DOHH2 (cell line): ENCODE data around the gene ELP4.

Experiments used
- H3F3A ChIP-seq: fragments of 200-600 bp; sonication (generic), shearing (Covaris generic); 2 replicates; pipeline ENCODE4 v1.6.0; 2016; ENCODE audit warnings: antibody characterized with exemption, mild to moderate bottlenecking; ENCODE audit not compliant: control insufficient read depth, insufficient read depth
- H3K27ac ChIP-seq: fragments of 200-600 bp; sonication (generic); 2 replicates; pipeline ENCODE4 v1.5.1; 2014; ENCODE audit warnings: low read depth, mild to moderate bottlenecking, low read length, moderate library complexity
- H3K27me3 ChIP-seq: fragments of 200-600 bp; sonication (generic); 2 replicates; pipeline ENCODE4 v1.6.1; 2014; ENCODE audit warnings: mild to moderate bottlenecking, low read length, mixed read lengths; ENCODE audit not compliant: control insufficient read depth
- H3K36me3 ChIP-seq: fragments of 200-600 bp; sonication (generic); 2 replicates; pipeline ENCODE4 v1.6.1; 2014; ENCODE audit warnings: mild to moderate bottlenecking, low read length, moderate library complexity, mixed read lengths; ENCODE audit not compliant: control insufficient read depth
- H3K4me1 ChIP-seq: fragments of 200-600 bp; sonication (generic); 2 replicates; pipeline ENCODE4 v1.6.1; 2014; ENCODE audit warnings: mild to moderate bottlenecking, low read length, mixed read lengths; ENCODE audit not compliant: control insufficient read depth
- H3K4me2 ChIP-seq: fragments of 200-600 bp; sonication (generic); 2 replicates; pipeline ENCODE4 v1.6.0; 2014; ENCODE audit warnings: mild to moderate bottlenecking, low read length, moderate library complexity
- H3K4me3 ChIP-seq: fragments of 200-600 bp; sonication (generic); 2 replicates; pipeline ENCODE4 v1.5.1; 2014; ENCODE audit warnings: mild to moderate bottlenecking, low read length, mixed read lengths
- H3K79me2 ChIP-seq: fragments of 200-600 bp; sonication (generic); 2 replicates; pipeline ENCODE4 v1.6.1; 2014; ENCODE audit warnings: mild to moderate bottlenecking, low read length, mixed read lengths; ENCODE audit not compliant: control insufficient read depth
- H3K9me2 ChIP-seq: fragments of 200-600 bp; sonication (generic); replicated peaks from 2 replicates; pipeline ENCODE4 v1.6.1; 2014; ENCODE audit warnings: mild to moderate bottlenecking, low read length, mixed read lengths; ENCODE audit not compliant: control insufficient read depth
- H3K9me3 ChIP-seq: fragments of 200-600 bp; sonication (generic); 2 replicates; pipeline ENCODE4 v1.6.1; 2014; ENCODE audit warnings: antibody characterized with exemption, low read length, mixed read lengths; ENCODE audit not compliant: control insufficient read depth, insufficient read depth
- H4K20me1 ChIP-seq: fragments of 200-600 bp; sonication (generic); 2 replicates; pipeline ENCODE4 v1.6.0; 2014; ENCODE audit warnings: low read depth, mild to moderate bottlenecking, antibody characterized with exemption, low read length, moderate library complexity; ENCODE audit not compliant: control insufficient read depth, insufficient read depth
- CTCF ChIP-seq: fragments of 200-600 bp; sonication (generic); IDR thresholded peaks from one replicate; pipeline ENCODE4 v1.5.1; 2014; ENCODE audit warnings: antibody characterized with exemption, mild to moderate bottlenecking, low read depth, low read length; ENCODE audit not compliant: poor library complexity, severe bottlenecking
- EZH2phosphoT487 ChIP-seq: fragments of 200-600 bp; sonication (generic); IDR thresholded peaks from 2 replicates; pipeline ENCODE4 v1.6.1; 2017; ENCODE audit warnings: borderline replicate concordance, mild to moderate bottlenecking, antibody characterized with exemption, low read length, moderate library complexity, mixed read lengths

Gene ELP4

GRCh38 chr11:31834237-31834636, 324.7 kb downstream of the ELP4 start:
- no peaks in the 10 kb centered on the region for H3K36me3 ChIP-seq
- no peak for TF ChIP-seq EZH2phosphoT487
- no peak for TF ChIP-seq CTCF
- no peak overlapping the region for H3K27ac ChIP-seq
- no peaks in the 10 kb centered on the region for H3F3A ChIP-seq
- H3K79me2 ChIP-seq = no peaks in the 10 kb centered on the region
- H3K27me3 ChIP-seq = no peaks in the 10 kb centered on the region
- H3K4me2 ChIP-seq = no peak overlapping the region
- no peak overlapping the region for H3K4me3 ChIP-seq
- H3K4me1 ChIP-seq = no peaks in the 10 kb centered on the region
- no peaks in the 10 kb centered on the region for H4K20me1 ChIP-seq
- H3K9me3 ChIP-seq = no peaks in the 10 kb centered on the region
- no peaks in the 10 kb centered on the region for H3K9me2 ChIP-seq
